ENCODE measurements around the gene NAP1L4.

GRCh38 chr11:2928605-2929530 lies 63.3 kb downstream of the NAP1L4 start, which contains the start of gene PHLDA2:
- no peak for TF ChIP-seq EZH2phosphoT487 (IDR thresholded peaks at IDR 0.05; ENCODE audit: borderline replicate concordance)
- TF ChIP-seq CTCF (IDR thresholded peaks at IDR 0.05 in 2 of 3, conservative IDR thresholded peaks at IDR 0.05 in 1 of 3; ENCODE audit: borderline replicate concordance in 1 of 3, insufficient read depth in 1 of 3, low read depth in 2 of 3, low read length in 2 of 3): no peak
- no peak for TF ChIP-seq SRF (IDR thresholded peaks at IDR 0.05; ENCODE audit: low read depth)
- TF ChIP-seq POLR2A (IDR thresholded peaks at IDR 0.05; ENCODE audit: borderline replicate concordance, extremely low read depth, insufficient read depth, insufficient read length): peak; percentile 96
- no peak for TF ChIP-seq ELF1 (IDR thresholded peaks at IDR 0.05; ENCODE audit: borderline replicate concordance, low read depth)
- TF ChIP-seq SIN3A (IDR thresholded peaks at IDR 0.05; ENCODE audit: low read depth): no peak
- TF ChIP-seq RAD21 (IDR thresholded peaks at IDR 0.05; ENCODE audit: low read depth): no peak
- TF ChIP-seq EZH2 (IDR thresholded peaks at IDR 0.05): no peak
- peak; percentile 99 for TF ChIP-seq POLR2AphosphoS5 (IDR thresholded peaks at IDR 0.05; ENCODE audit: low read depth, low read length)

Data from HCT116 (cell line).